Measurements from ENCODE around the gene HGS. TPM values are rescaled to one million over a fixed set of nuclear protein-coding genes. Genes with fewer than 3 reads are reported as not detected.

Gene HGS
- total RNA-seq, 1 experiment from 2014 or later: 155 TPM

- DNase-seq (ENCODE audit: low read depth, low spot score): no peak
- in situ Hi-C loops (cut with HindIII; ENCODE audit: low pct_unique_long_range_greater_than_20kb, low sequenced_read_pairs): no loop called here
These were observed 12.6 kb downstream of the HGS start for GRCh38 chr17:81696218-81696941.

GRCh38 chr17:81697261-81698044, 13.6 kb downstream of the HGS start:
- in situ Hi-C loops (cut with HindIII; ENCODE audit: low pct_unique_long_range_greater_than_20kb, low sequenced_read_pairs): no loop called here

GRCh38 chr17:81700353-81701287, 16.8 kb downstream of the HGS start:
- in situ Hi-C loops (cut with HindIII; ENCODE audit: low pct_unique_long_range_greater_than_20kb, low sequenced_read_pairs): no loop called here
- DNase-seq (ENCODE audit: low read depth, low spot score): peak; percentile 48

More at GRCh38 chr17:81697261-81698044, 13.6 kb downstream of the HGS start:
- DNase-seq (ENCODE audit: low read depth, low spot score): no peak

- no peak for DNase-seq (ENCODE audit: low read depth, low spot score)
- in situ Hi-C loops (cut with HindIII; ENCODE audit: low pct_unique_long_range_greater_than_20kb, low sequenced_read_pairs): no loop called here
These were observed 17.7 kb downstream of the HGS start for GRCh38 chr17:81701288-81702071.

- peak; percentile 98 for DNase-seq (ENCODE audit: low read depth, low spot score)
- in situ Hi-C loops (cut with HindIII; ENCODE audit: low pct_unique_long_range_greater_than_20kb, low sequenced_read_pairs): no loop called here
These were observed 19.3 kb downstream of the HGS start, which contains the start of gene MRPL12 for GRCh38 chr17:81702934-81703746. Gene MRPL12, plus strand, starts transcription at chr17:81703367. Its CDS starts 135 bp downstream, at chr17:81703502.

- in situ Hi-C loops (cut with HindIII; ENCODE audit: low pct_unique_long_range_greater_than_20kb, low sequenced_read_pairs): no loop called here
- DNase-seq (ENCODE audit: low read depth, low spot score): no peak
These were observed 20.2 kb downstream of the HGS start for GRCh38 chr17:81703747-81704654.

GRCh38 chr17:81705518-81706231, 21.9 kb downstream of the HGS start:
- in situ Hi-C loops (cut with HindIII; ENCODE audit: low pct_unique_long_range_greater_than_20kb, low sequenced_read_pairs): no loop called here

GRCh38 chr17:81706232-81706611, 22.4 kb downstream of the HGS start:
- DNase-seq (ENCODE audit: low read depth, low spot score): no peak
- in situ Hi-C loops (cut with HindIII; ENCODE audit: low pct_unique_long_range_greater_than_20kb, low sequenced_read_pairs): no loop called here

More at GRCh38 chr17:81705518-81706231, 21.9 kb downstream of the HGS start:
- DNase-seq (ENCODE audit: low read depth, low spot score): no peak

- no peak for DNase-seq (ENCODE audit: low read depth, low spot score)
- in situ Hi-C loops (cut with HindIII; ENCODE audit: low pct_unique_long_range_greater_than_20kb, low sequenced_read_pairs): no loop called here
These were observed 23.2 kb downstream of the HGS start for GRCh38 chr17:81706757-81707624.

GRCh38 chr17:81707725-81708646, 24.2 kb downstream of the HGS start:
- no peak for DNase-seq (ENCODE audit: low read depth, low spot score)
- in situ Hi-C loops (cut with HindIII; ENCODE audit: low pct_unique_long_range_greater_than_20kb, low sequenced_read_pairs): no loop called here

- DNase-seq (ENCODE audit: low read depth, low spot score): no peak
- in situ Hi-C loops (cut with HindIII; ENCODE audit: low pct_unique_long_range_greater_than_20kb, low sequenced_read_pairs): no loop called here
These were observed 25.0 kb downstream of the HGS start for GRCh38 chr17:81708739-81709185.

- DNase-seq (ENCODE audit: low read depth, low spot score): no peak
- in situ Hi-C loops (cut with HindIII; ENCODE audit: low pct_unique_long_range_greater_than_20kb, low sequenced_read_pairs): no loop called here
These were observed 26.9 kb downstream of the HGS start for GRCh38 chr17:81710514-81711308.

Data from SK-MEL-5 (cell line).